ENCODE results near the gene MAP3K6. TPM values are rescaled to one million over a fixed set of nuclear protein-coding genes. Genes with fewer than 3 reads are reported as not detected.

The MAP3K6 gene
- total and polyA plus RNA-seq, 4 donors, result 1.3 to 8.3 (median 4.0) TPM

DNA sequence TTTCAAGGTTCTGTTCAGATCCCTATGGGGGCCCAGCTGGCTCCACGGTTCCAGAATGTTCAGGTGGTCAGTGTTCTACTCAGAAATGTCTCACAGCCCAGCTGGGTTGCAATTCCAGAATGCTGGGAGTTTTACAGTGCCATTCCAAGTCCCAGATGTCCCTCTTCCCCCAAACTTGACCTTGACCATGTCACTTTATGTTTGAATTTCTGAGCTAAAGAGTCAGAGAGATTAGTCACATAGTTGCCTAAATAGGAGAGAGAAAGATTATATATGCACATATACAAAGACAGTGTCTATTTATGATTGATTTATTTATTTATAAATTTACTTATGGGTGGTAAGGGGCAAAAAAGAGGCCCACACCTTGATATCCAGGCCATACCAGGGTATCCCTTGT lies 28.2 kb upstream of the MAP3K6 start:
- no peak overlapping the region for H3K27ac ChIP-seq (ENCODE audit: low read depth in 1 of 2, low read length in 2 of 2)

DNA sequence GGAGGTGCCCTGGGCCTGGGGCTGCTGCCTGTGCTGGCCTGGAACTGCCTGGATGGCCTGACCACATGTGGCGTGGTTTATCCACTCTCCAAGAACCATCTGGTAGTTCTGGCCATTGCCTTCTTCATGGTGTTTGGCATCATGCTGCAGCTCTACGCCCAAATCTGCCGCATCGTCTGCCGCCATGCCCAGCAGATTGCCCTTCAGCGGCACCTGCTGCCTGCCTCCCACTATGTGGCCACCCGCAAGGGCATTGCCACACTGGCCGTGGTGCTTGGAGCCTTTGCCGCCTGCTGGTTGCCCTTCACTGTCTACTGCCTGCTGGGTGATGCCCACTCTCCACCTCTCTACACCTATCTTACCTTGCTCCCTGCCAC lies 27.5 kb upstream of the MAP3K6 start:
- H3K4me3 ChIP-seq (ENCODE audit: low read depth in 1 of 3, low read length in 3 of 3), result no peak overlapping the region
- H3K36me3 ChIP-seq (ENCODE audit: control insufficient read depth in 4 of 4, insufficient read depth in 3 of 4, low read depth in 1 of 4, low read length in 3 of 4), result no peaks in the 10 kb centered on the region
- H3K27me3 ChIP-seq (ENCODE audit: control insufficient read depth in 4 of 4, insufficient read depth in 4 of 4, low read length in 3 of 4), result no peaks in the 10 kb centered on the region
- H3K27ac ChIP-seq (ENCODE audit: low read depth in 1 of 2, low read length in 2 of 2), result no peak overlapping the region
- H3K9ac ChIP-seq (ENCODE audit: low read depth in 1 of 2, low read length in 2 of 2), result no peak overlapping the region
- no peaks in the 10 kb centered on the region for H3K9me3 ChIP-seq (ENCODE audit: control insufficient read depth in 4 of 4, low read length in 3 of 4)
- peaks cover 5 to 12% (median 8%) of the 10 kb centered on the region in 4 donors for H3K4me1 ChIP-seq (ENCODE audit: control insufficient read depth in 4 of 4, insufficient read depth in 4 of 4, low read length in 3 of 4)
- 96% methylated on average over 9 of the region's 9 CpGs for WGBS
- DNase-seq (ENCODE audit: low spot score), result no peak
- TF ChIP-seq JUND (IDR thresholded peaks at IDR 0.05) (no peak), FOXA1 (IDR thresholded peaks at IDR 0.05) (no peak), SP1 (IDR thresholded peaks at IDR 0.05) (no peak), HNF4G (IDR thresholded peaks at IDR 0.05) (no peak), NR2F2 (IDR thresholded peaks at IDR 0.05) (no peak), EGR1 (IDR thresholded peaks at IDR 0.05; ENCODE audit: low read depth in 2 of 2) (no peak), HNF4A (conservative IDR thresholded peaks at IDR 0.05) (no peak)
- TF ChIP-seq, protein P1, sequence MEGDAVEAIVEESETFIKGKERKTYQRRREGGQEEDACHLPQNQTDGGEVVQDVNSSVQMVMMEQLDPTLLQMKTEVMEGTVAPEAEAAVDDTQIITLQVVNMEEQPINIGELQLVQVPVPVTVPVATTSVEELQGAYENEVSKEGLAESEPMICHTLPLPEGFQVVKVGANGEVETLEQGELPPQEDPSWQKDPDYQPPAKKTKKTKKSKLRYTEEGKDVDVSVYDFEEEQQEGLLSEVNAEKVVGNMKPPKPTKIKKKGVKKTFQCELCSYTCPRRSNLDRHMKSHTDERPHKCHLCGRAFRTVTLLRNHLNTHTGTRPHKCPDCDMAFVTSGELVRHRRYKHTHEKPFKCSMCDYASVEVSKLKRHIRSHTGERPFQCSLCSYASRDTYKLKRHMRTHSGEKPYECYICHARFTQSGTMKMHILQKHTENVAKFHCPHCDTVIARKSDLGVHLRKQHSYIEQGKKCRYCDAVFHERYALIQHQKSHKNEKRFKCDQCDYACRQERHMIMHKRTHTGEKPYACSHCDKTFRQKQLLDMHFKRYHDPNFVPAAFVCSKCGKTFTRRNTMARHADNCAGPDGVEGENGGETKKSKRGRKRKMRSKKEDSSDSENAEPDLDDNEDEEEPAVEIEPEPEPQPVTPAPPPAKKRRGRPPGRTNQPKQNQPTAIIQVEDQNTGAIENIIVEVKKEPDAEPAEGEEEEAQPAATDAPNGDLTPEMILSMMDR (IDR thresholded peaks at IDR 0.05; ENCODE audit: low read depth, low read length, missing input control), result no peak
- TF ChIP-seq, protein P2, sequence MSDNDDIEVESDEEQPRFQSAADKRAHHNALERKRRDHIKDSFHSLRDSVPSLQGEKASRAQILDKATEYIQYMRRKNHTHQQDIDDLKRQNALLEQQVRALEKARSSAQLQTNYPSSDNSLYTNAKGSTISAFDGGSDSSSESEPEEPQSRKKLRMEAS (IDR thresholded peaks at IDR 0.05), result no peak
- TF ChIP-seq, protein P3, sequence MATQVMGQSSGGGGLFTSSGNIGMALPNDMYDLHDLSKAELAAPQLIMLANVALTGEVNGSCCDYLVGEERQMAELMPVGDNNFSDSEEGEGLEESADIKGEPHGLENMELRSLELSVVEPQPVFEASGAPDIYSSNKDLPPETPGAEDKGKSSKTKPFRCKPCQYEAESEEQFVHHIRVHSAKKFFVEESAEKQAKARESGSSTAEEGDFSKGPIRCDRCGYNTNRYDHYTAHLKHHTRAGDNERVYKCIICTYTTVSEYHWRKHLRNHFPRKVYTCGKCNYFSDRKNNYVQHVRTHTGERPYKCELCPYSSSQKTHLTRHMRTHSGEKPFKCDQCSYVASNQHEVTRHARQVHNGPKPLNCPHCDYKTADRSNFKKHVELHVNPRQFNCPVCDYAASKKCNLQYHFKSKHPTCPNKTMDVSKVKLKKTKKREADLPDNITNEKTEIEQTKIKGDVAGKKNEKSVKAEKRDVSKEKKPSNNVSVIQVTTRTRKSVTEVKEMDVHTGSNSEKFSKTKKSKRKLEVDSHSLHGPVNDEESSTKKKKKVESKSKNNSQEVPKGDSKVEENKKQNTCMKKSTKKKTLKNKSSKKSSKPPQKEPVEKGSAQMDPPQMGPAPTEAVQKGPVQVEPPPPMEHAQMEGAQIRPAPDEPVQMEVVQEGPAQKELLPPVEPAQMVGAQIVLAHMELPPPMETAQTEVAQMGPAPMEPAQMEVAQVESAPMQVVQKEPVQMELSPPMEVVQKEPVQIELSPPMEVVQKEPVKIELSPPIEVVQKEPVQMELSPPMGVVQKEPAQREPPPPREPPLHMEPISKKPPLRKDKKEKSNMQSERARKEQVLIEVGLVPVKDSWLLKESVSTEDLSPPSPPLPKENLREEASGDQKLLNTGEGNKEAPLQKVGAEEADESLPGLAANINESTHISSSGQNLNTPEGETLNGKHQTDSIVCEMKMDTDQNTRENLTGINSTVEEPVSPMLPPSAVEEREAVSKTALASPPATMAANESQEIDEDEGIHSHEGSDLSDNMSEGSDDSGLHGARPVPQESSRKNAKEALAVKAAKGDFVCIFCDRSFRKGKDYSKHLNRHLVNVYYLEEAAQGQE (IDR thresholded peaks at IDR 0.05), result no peak
- TF ChIP-seq, protein P4, sequence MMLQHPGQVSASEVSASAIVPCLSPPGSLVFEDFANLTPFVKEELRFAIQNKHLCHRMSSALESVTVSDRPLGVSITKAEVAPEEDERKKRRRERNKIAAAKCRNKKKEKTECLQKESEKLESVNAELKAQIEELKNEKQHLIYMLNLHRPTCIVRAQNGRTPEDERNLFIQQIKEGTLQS (IDR thresholded peaks at IDR 0.05), result no peak
- TF ChIP-seq, protein P5, sequence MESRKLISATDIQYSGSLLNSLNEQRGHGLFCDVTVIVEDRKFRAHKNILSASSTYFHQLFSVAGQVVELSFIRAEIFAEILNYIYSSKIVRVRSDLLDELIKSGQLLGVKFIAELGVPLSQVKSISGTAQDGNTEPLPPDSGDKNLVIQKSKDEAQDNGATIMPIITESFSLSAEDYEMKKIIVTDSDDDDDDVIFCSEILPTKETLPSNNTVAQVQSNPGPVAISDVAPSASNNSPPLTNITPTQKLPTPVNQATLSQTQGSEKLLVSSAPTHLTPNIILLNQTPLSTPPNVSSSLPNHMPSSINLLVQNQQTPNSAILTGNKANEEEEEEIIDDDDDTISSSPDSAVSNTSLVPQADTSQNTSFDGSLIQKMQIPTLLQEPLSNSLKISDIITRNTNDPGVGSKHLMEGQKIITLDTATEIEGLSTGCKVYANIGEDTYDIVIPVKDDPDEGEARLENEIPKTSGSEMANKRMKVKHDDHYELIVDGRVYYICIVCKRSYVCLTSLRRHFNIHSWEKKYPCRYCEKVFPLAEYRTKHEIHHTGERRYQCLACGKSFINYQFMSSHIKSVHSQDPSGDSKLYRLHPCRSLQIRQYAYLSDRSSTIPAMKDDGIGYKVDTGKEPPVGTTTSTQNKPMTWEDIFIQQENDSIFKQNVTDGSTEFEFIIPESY (IDR thresholded peaks at IDR 0.05), result no peak

More for the DNA sequence above, 28.2 kb upstream of the MAP3K6 start:
- no peak for DNase-seq (ENCODE audit: low spot score)
- Histone ChIP-seq H3K9me3 (ENCODE audit: control insufficient read depth in 4 of 4, low read length in 3 of 4) (no peaks in the 10 kb centered on the region), H3K36me3 (ENCODE audit: control insufficient read depth in 4 of 4, insufficient read depth in 3 of 4, low read depth in 1 of 4, low read length in 3 of 4) (no peaks in the 10 kb centered on the region), H3K27me3 (ENCODE audit: control insufficient read depth in 4 of 4, insufficient read depth in 4 of 4, low read length in 3 of 4) (no peaks in the 10 kb centered on the region), H3K4me3 (ENCODE audit: low read depth in 1 of 3, low read length in 3 of 3) (no peak overlapping the region), H3K9ac (ENCODE audit: low read depth in 1 of 2, low read length in 2 of 2) (no peak overlapping the region), H3K4me1 (ENCODE audit: control insufficient read depth in 4 of 4, insufficient read depth in 4 of 4, low read length in 3 of 4) (peaks cover 5 to 12% (median 8%) of the 10 kb centered on the region in 4 donors)
- 88% methylated on average over 1 of the region's 1 CpG for WGBS
- no peak for TF ChIP-seq SP1 (IDR thresholded peaks at IDR 0.05)
- no peak for TF ChIP-seq NR2F2 (IDR thresholded peaks at IDR 0.05)
- TF ChIP-seq HNF4G (IDR thresholded peaks at IDR 0.05), result no peak
- TF ChIP-seq, protein P2 (IDR thresholded peaks at IDR 0.05), result no peak
- TF ChIP-seq, protein P1 (IDR thresholded peaks at IDR 0.05; ENCODE audit: low read depth, low read length, missing input control), result no peak
- no peak for TF ChIP-seq YY1 (IDR thresholded peaks at IDR 0.05)
- TF ChIP-seq, protein P5 (IDR thresholded peaks at IDR 0.05), result no peak
- TF ChIP-seq, protein P4 (IDR thresholded peaks at IDR 0.05), result no peak
- no peak for TF ChIP-seq TAF1 (conservative IDR thresholded peaks at IDR 0.05)
- TF ChIP-seq RAD21 (IDR thresholded peaks at IDR 0.05), result no peak
- no peak for TF ChIP-seq EGR1 (IDR thresholded peaks at IDR 0.05; ENCODE audit: low read depth in 2 of 2)
- TF ChIP-seq HNF4A (conservative IDR thresholded peaks at IDR 0.05), result no peak
- TF ChIP-seq GABPA (IDR thresholded peaks at IDR 0.05 in 1 of 2, conservative IDR thresholded peaks at IDR 0.05 in 1 of 2), result no peak
- no peak for TF ChIP-seq FOXA2 (IDR thresholded peaks at IDR 0.05)
- no peak for TF ChIP-seq RXRA (IDR thresholded peaks at IDR 0.05)

All from liver (tissue), 9 donors.